Common myeloid progenitor, CD34-positive (primary cell): ENCODE measurements around the gene DUSP14.

ENCODE experiments used
- CTCF ChIA-PET: fragments of 350-600 bp; sonication (Branson Sonifier 250); formaldehyde crosslinking; loops from one replicate; lab custom pipeline; 2021; ENCODE audit warnings: antibody characterized with exemption; lab: Charles Lee
- POLR2A ChIA-PET: fragments of 350-600 bp; sonication (Branson Sonifier 250); formaldehyde crosslinking; loops from one replicate; lab custom pipeline; 2021; ENCODE audit warnings: antibody characterized with exemption; lab: Charles Lee
- DNase-seq, 3 donors: peaks; one replicate each; pipeline versions ENCODE4 v3.0.0 to v3.0.0-alpha.2; 2013
- H3K27ac ChIP-seq, 2 experiments: 1 replicate in 1 of 2; 2 replicates in 1 of 2; pipeline ENCODE4 v1.7.0; 2013; ENCODE audit warnings: inconsistent platforms in 2 of 2, low read length in 2 of 2, mild to moderate bottlenecking in 2 of 2, low read depth in 1 of 2, moderate library complexity in 1 of 2; ENCODE audit not compliant: severe bottlenecking in 2 of 2, insufficient read depth in 1 of 2, poor library complexity in 1 of 2
- H3K27me3 ChIP-seq, 5 experiments: replicated peaks in 2 of 5; 1 replicate in 3 of 5; 2 replicates in 2 of 5; pipeline versions ENCODE4 v1.6.1 to v1.7.0; 2013; ENCODE audit warnings: low read length in 4 of 5, mild to moderate bottlenecking in 2 of 5, moderate library complexity in 2 of 5, inconsistent platforms in 1 of 5; ENCODE audit not compliant: insufficient read depth in 5 of 5, control insufficient read depth in 4 of 5
- H3K36me3 ChIP-seq, 4 experiments: 1 replicate in 2 of 4; 2 replicates in 2 of 4; pipeline versions ENCODE4 v1.6.1 to v1.7.0; 2013; ENCODE audit warnings: low read length in 3 of 4, control low read depth in 1 of 4, mild to moderate bottlenecking in 1 of 4; ENCODE audit not compliant: control insufficient read depth in 4 of 4, insufficient read depth in 4 of 4
- H3K4me1 ChIP-seq, 4 experiments: 1 replicate in 3 of 4; 2 replicates in 1 of 4; pipeline versions ENCODE4 v1.6.1 to v1.7.1; 2013; ENCODE audit warnings: low read length in 3 of 4, mild to moderate bottlenecking in 3 of 4, control low read depth in 1 of 4, inconsistent platforms in 1 of 4, moderate library complexity in 1 of 4; ENCODE audit not compliant: control insufficient read depth in 4 of 4, insufficient read depth in 4 of 4; ENCODE audit errors: control extremely low read depth in 1 of 4
- H3K4me3 ChIP-seq, 7 experiments: 1 replicate in 4 of 7; 2 replicates in 3 of 7; pipeline versions ENCODE4 v1.5.1 to v1.7.0; 2013; ENCODE audit warnings: mild to moderate bottlenecking in 7 of 7, low read length in 6 of 7, moderate library complexity in 6 of 7, inconsistent platforms in 2 of 7, low read depth in 2 of 7, control low read depth in 1 of 7; ENCODE audit not compliant: insufficient read depth in 4 of 7, control insufficient read depth in 1 of 7; ENCODE audit errors: extremely low read depth in 1 of 7
- H3K9me3 ChIP-seq, 5 experiments: 1 replicate in 4 of 5; 2 replicates in 1 of 5; pipeline versions ENCODE4 v1.6.1 to v1.7.1; 2013; ENCODE audit warnings: low read length in 4 of 5, mild to moderate bottlenecking in 2 of 5, inconsistent platforms in 1 of 5, low read depth in 1 of 5, moderate library complexity in 1 of 5; ENCODE audit not compliant: control insufficient read depth in 4 of 5, insufficient read depth in 2 of 5; ENCODE audit errors: control extremely low read depth in 1 of 5
- WGBS: methylation state at CpG from one replicate; pipeline ENCODE4 v1.1.5; 2013; ENCODE audit not compliant: insufficient coverage; 5-methylcytosine and 5-hydroxymethylcytosine counted together

The DUSP14 gene

GRCh38 chr17:37490638-37491614 lies 1.2 kb downstream of the DUSP14 start:
- no peak overlapping the region for H3K27ac ChIP-seq
- ChIA-PET CTCF (no interaction called here), POLR2A (no interaction called here)
- no peaks in the 10 kb centered on the region for H3K9me3 ChIP-seq
- peaks cover 8 to 47% (median 32%) of the 10 kb centered on the region in 4 experiments for H3K4me1 ChIP-seq
- DNase-seq, result peak; percentile 12 to 47 (median 20)
- no peaks in the 10 kb centered on the region for H3K27me3 ChIP-seq
- WGBS, result 43% methylated on average over 7 of the region's 24 CpGs
- peak overlapping the region in 6 of 7 experiments; percentile 62 to 82 (median 78) for H3K4me3 ChIP-seq
- no peaks in the 10 kb centered on the region for H3K36me3 ChIP-seq

DNA sequence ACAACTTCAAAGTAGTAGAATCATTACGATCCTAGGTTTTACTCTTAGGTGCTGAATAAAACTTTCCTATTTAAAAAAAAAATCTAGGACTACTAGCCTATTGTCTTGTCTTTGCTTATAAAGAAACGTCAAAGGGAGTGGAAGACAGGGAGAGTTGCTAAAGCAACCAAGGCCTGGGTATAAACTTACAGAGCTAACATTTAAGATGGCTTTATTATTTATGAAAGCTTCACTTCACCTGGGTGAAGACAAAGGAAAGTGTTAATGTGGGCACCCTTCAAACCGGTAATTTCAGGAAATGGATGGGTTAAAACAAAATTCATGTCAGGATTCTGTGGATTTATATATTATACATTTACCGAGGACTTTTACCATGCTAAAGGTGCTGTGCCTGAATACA lies 2.5 kb downstream of the DUSP14 start:
- Histone ChIP-seq H3K4me3 (peak overlapping the region in 1 of 7 experiments; percentile 25), H3K36me3 (no peaks in the 10 kb centered on the region), H3K4me1 (peaks cover 8 to 47% (median 32%) of the 10 kb centered on the region in 4 experiments), H3K27me3 (no peaks in the 10 kb centered on the region), H3K27ac (no peak overlapping the region), H3K9me3 (no peaks in the 10 kb centered on the region)
- DNase-seq, result no peak
- ChIA-PET POLR2A (no interaction called here), CTCF (no interaction called here)
- WGBS, result 75% methylated on average over 2 of the region's 4 CpGs

DNA sequence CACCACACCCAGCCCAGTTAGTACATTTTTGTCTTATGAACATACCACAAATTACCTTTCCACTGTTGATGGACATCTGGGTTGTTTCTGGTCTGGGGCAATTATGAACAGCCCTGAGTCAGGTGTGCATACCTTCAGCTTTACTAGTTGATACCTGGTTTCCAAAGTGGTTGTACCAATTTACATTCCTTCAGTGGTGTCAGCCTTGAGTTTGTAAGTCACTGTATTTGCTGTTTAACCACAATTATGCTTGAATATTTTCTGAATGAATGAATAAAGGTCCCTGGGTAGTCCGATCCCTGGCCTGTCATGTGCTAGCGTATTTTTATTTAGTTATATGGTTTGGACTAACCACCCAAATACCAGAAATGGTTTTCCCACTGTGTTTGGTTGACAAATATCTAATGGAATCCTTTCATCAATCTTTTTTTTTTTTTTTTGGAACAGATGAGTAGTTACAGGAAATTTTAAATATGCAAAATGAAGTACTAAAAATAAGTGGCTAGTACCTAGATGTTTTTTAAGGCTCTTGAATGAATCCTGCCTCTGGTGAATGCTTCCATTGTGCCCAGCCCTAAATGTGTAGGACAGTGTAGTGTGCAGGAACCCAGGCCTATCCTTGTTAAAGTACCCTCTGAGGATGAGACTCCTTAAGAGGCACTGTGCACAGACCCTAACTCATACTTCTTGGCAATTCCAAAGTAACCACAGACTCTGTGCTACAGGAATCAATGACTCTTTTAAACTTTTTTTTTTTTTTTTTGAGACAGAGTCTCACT lies 3.7 kb downstream of the DUSP14 start:
- ChIA-PET POLR2A (no interaction called here), CTCF (no interaction called here)
- H3K4me3 ChIP-seq, result no peak overlapping the region
- no CpG with 5 or more reads among the region's 2 CpGs for WGBS
- no peaks in the 10 kb centered on the region for H3K36me3 ChIP-seq
- peaks cover 8 to 40% (median 25%) of the 10 kb centered on the region in 4 experiments for H3K4me1 ChIP-seq
- no peak for DNase-seq
- H3K9me3 ChIP-seq, result no peaks in the 10 kb centered on the region
- H3K27ac ChIP-seq, result no peak overlapping the region
- no peaks in the 10 kb centered on the region for H3K27me3 ChIP-seq

- Histone ChIP-seq H3K4me3 (no peak overlapping the region), H3K4me1 (peaks cover 8 to 31% (median 16%) of the 10 kb centered on the region in 4 experiments), H3K27me3 (no peaks in the 10 kb centered on the region), H3K9me3 (no peaks in the 10 kb centered on the region), H3K36me3 (no peaks in the 10 kb centered on the region), H3K27ac (no peak overlapping the region)
- 100% methylated on average over 3 of the region's 3 CpGs for WGBS
- POLR2A ChIA-PET, result no interaction called here
- CTCF ChIA-PET, result interaction anchor here (0.9 kb wide), 1 partner anchor 22 kb away, joined by 3 read pairs; no protein-coding TSS in a partner anchor
- DNase-seq, result no peak
These were observed 4.7 kb downstream of the DUSP14 start for GRCh38 chr17:37494401-37494831.

- DNase-seq, result no peak
- Histone ChIP-seq H3K4me3 (no peak overlapping the region), H3K9me3 (no peaks in the 10 kb centered on the region), H3K27ac (no peak overlapping the region), H3K4me1 (peaks cover 8 to 30% (median 15%) of the 10 kb centered on the region in 4 experiments), H3K27me3 (no peaks in the 10 kb centered on the region), H3K36me3 (peaks cover 0 to 2% (median under 1%) of the 10 kb centered on the region in 4 experiments)
- 97% methylated on average over 5 of the region's 8 CpGs for WGBS
- ChIA-PET CTCF (interaction anchor here (0.6 to 0.9 kb wide), 2 partner anchors 21 to 919 kb away, joined by 3 read pairs; no protein-coding TSS in a partner anchor), POLR2A (no interaction called here)
These were observed 5.3 kb downstream of the DUSP14 start for GRCh38 chr17:37494971-37495370.

DNA sequence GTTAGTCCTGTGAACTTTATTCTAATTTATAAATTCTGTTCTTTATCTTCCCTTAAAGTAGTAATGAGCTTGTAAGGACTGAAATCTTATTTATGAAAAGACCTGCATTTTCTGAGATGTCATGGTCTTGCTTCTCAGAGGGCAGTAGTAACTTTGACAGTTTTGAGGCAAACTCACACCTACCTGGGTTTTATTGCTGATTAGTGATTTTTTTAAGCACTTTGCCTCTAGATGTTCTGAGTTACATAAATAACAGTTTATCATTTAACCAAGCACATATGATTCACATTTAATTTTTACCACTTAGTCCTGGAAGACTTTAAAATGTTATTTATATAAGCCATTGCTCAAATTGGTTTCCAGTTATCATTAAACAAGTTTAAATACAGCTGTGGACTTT lies 10.7 kb downstream of the DUSP14 start:
- no peak for DNase-seq
- H3K27me3 ChIP-seq, result no peaks in the 10 kb centered on the region
- no peak overlapping the region for H3K27ac ChIP-seq
- peaks cover 0 to 6% (median under 1%) of the 10 kb centered on the region in 4 experiments for H3K36me3 ChIP-seq
- no peaks in the 10 kb centered on the region for H3K4me1 ChIP-seq
- H3K9me3 ChIP-seq, result no peaks in the 10 kb centered on the region
- POLR2A ChIA-PET, result no interaction called here
- CTCF ChIA-PET, result no interaction called here
- H3K4me3 ChIP-seq, result no peak overlapping the region
